ENCODE results near the gene IZUMO4.

DNA sequence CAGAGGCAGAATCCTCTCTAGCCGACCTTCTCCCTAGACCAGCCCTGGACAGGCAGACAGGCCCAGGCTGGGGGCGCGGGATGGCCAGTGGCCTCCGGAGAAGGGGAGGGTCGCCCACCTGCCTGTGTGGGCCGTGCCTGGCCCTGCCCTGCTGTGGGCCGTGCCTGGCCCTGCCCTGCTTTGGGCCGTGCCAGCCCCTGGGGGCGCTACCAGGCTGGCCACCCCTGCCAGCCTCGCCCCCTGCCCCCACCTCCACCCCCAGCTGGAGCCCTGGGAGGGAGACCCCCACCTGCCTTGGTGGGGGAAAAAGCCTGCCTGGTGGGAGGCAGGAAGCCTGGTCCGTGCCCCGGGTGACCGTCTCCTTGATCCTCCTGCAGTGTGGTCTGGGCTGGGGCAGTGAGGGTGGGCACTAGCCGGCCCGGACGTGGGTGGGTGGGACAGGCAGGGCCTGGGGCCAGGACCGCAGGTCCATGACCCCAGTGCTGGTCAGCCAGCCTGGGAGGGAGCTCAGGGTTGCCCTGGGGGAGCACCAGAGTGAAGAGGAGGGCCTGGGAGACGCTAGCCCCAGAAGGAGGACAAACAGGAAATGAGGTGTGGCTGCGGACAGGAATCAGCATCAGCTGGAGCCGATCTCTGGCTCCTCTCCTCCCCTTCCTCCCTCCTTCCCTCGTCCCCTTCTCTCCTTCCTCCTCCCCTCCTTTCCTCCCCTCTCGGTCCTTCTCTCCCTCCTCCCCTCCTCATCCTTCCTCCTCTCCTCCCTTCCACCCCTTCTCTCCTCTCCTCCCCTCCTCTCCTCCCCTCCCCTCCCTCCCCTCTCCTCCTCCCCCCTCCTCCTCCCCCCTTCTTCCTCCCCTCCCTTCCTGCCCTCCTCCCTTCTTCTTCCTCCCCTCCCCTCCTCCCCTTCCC lies 40.5 kb upstream of the IZUMO4 start:
- no peak for TF ChIP-seq EZH2 (IDR thresholded peaks at IDR 0.05; ENCODE audit: borderline replicate concordance, control insufficient read depth, low read depth, low read length)
- peak; percentile 45; the same call in 1 of the 2 replicates for TF ChIP-seq MTA2 (IDR thresholded peaks at IDR 0.05; ENCODE audit: low read depth)
- TF ChIP-seq, protein P1, sequence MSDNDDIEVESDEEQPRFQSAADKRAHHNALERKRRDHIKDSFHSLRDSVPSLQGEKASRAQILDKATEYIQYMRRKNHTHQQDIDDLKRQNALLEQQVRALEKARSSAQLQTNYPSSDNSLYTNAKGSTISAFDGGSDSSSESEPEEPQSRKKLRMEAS (IDR thresholded peaks at IDR 0.05; ENCODE audit: low read depth, low read length) = no peak
- TF ChIP-seq SMC3 (IDR thresholded peaks at IDR 0.05; ENCODE audit: borderline replicate concordance, low read length) = no peak
- TF ChIP-seq EP300 (IDR thresholded peaks at IDR 0.05; ENCODE audit: borderline replicate concordance in 1 of 2, control insufficient read depth in 1 of 2, low read depth in 2 of 2, low read length in 2 of 2) = no peak
- TF ChIP-seq, protein P2, sequence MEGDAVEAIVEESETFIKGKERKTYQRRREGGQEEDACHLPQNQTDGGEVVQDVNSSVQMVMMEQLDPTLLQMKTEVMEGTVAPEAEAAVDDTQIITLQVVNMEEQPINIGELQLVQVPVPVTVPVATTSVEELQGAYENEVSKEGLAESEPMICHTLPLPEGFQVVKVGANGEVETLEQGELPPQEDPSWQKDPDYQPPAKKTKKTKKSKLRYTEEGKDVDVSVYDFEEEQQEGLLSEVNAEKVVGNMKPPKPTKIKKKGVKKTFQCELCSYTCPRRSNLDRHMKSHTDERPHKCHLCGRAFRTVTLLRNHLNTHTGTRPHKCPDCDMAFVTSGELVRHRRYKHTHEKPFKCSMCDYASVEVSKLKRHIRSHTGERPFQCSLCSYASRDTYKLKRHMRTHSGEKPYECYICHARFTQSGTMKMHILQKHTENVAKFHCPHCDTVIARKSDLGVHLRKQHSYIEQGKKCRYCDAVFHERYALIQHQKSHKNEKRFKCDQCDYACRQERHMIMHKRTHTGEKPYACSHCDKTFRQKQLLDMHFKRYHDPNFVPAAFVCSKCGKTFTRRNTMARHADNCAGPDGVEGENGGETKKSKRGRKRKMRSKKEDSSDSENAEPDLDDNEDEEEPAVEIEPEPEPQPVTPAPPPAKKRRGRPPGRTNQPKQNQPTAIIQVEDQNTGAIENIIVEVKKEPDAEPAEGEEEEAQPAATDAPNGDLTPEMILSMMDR (IDR thresholded peaks at IDR 0.05 in 2 of 3, conservative IDR thresholded peaks at IDR 0.05 in 1 of 3; ENCODE audit: control insufficient read depth in 2 of 3, extremely low read depth in 1 of 3, insufficient read depth in 1 of 3, low read depth in 3 of 3, low read length in 3 of 3) = 0 out of 6 replicates have a peak, but pooled peaks of 1 of the 3 experiments have one; percentile 4
- TF ChIP-seq FOXM1 (IDR thresholded peaks at IDR 0.05; ENCODE audit: low read depth, low read length) = no peak
- no peak; the same call in 1 of the 2 replicates for TF ChIP-seq PAX5 (IDR thresholded peaks at IDR 0.05; ENCODE audit: borderline replicate concordance, low read depth, low read length)
- no peak for TF ChIP-seq ZSCAN29 (IDR thresholded peaks at IDR 0.05)
- TF ChIP-seq SREBF1 (IDR thresholded peaks at IDR 0.05; ENCODE audit: low read length) = no peak
- TF ChIP-seq NFYB (IDR thresholded peaks at IDR 0.05; ENCODE audit: insufficient read depth, low read depth, low read length) = no peak
- no peak for TF ChIP-seq RFX5 (IDR thresholded peaks at IDR 0.05; ENCODE audit: low read depth, low read length)

Measured in GM12878 (cell line).